Suprapubic skin (tissue), 4 donors: ENCODE data around the gene CCDC85B. TPM values are rescaled to one million over a fixed set of nuclear protein-coding genes. Genes with fewer than 3 reads are reported as not detected.

ENCODE experiments used
- DNase-seq, 2 donors: peaks; one replicate each; pipeline ENCODE4 v3.0.0-alpha.2; 2019; ENCODE audit warnings: low spot score in 2 of 2
- H3K27ac ChIP-seq: fragments of 200-600 bp; sonication (generic); one replicate; pipeline ENCODE4 v1.5.1; 2019
- H3K27me3 ChIP-seq: fragments of 200-600 bp; sonication (generic); one replicate; pipeline ENCODE4 v1.5.1; 2019
- H3K36me3 ChIP-seq: fragments of 200-600 bp; sonication (generic); one replicate; pipeline ENCODE4 v1.5.1; 2019
- H3K4me1 ChIP-seq: fragments of 200-600 bp; sonication (generic); one replicate; pipeline ENCODE4 v1.5.1; 2019
- H3K4me3 ChIP-seq: fragments of 200-600 bp; sonication (generic); one replicate; pipeline ENCODE4 v1.5.1; 2019; ENCODE audit warnings: mild to moderate bottlenecking
- H3K9me3 ChIP-seq: fragments of 200-600 bp; sonication (generic); one replicate; pipeline ENCODE4 v1.5.1; 2019
- EP300 ChIP-seq: sonication (generic); formaldehyde crosslinking; IDR thresholded peaks from one replicate; pipeline ENCODE4 v1.6.1; 2017; ENCODE audit warnings: antibody characterized with exemption
- POLR2A ChIP-seq, 2 donors: fragments of 450-650 bp; IDR thresholded peaks; one replicate each; pipeline ENCODE4 v1.6.1; 2017; ENCODE audit warnings: antibody characterized with exemption in 2 of 2, mild to moderate bottlenecking in 2 of 2, moderate library complexity in 2 of 2
- POLR2AphosphoS5 ChIP-seq, 3 donors: sonication (generic); formaldehyde crosslinking; IDR thresholded peaks; one replicate each; pipeline ENCODE4 v1.6.1; 2017; ENCODE audit warnings: antibody characterized with exemption in 3 of 3
- WGBS: methylation state at CpG from one replicate; pipeline ENCODE4 v1.1.5; 2018; 5-methylcytosine and 5-hydroxymethylcytosine counted together
- total RNA-seq, 4 donors: library from RNA; depleted of rRNA; stranded (reverse); fragments of >200 nt; gene quantifications; one replicate each; pipeline ENCODE4 v1.1.0, GENCODE V29; 2016
- TF ChIP-seq, protein P1 (sequence below), 2 donors: fragments of 200-600 bp in 1 of 2; fragments of 450-650 bp in 1 of 2; sonication (generic) in 1 of 2; IDR thresholded peaks; one replicate each; pipeline ENCODE4 v1.5.1; 2016 to 2019; ENCODE audit warnings: antibody characterized with exemption in 2 of 2, mild to moderate bottlenecking in 1 of 2, moderate library complexity in 1 of 2

Gene CCDC85B
- total RNA-seq, 4 donors from 2014 or later: 16.0 to 35.8 (median 28.0) TPM

DNA sequence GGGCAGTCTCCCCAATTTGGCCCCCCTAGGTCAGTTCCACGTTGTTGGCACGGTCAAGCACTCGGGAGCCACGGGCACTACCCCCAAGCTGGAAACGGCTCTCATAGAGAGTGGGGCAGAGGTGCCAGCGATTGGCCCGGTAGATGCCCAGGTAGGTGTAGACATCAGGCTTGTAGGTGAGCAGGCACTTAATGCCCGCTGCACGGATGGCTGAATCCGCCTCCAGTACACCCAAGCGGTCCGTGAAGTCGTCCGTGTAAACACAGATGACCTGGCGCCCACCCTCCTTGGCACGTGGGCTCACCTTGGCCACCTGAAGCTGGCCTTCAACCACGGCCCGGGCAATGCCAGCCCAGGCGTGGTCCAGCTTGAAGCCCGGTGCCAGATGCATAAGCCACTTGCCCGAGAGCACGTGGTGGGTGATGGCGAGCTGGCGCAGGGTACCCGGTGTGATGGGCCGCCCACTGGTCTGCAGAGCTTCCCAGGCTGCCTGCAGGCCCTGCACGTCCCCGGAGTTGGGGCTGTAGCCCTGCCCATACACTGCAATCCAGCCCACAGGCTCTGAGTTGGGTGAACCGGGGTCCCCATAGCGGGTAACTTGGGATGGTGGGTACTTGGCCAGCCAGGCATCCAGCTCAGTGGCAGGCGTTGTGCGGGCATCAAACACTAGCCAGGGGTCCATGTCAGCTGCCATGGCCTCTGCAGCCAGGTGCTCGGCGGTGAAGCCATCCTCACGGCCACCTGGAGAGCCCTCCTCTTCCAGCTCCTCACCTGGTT is 27.1 kb downstream of the CCDC85B start:
- peak in 1 of 2 donors; percentile 74 for DNase-seq
- peaks cover 10% of the 10 kb centered on the region for H3K36me3 ChIP-seq
- TF ChIP-seq POLR2AphosphoS5 (IDR thresholded peaks at IDR 0.05): no peak
- TF ChIP-seq, protein P1, sequence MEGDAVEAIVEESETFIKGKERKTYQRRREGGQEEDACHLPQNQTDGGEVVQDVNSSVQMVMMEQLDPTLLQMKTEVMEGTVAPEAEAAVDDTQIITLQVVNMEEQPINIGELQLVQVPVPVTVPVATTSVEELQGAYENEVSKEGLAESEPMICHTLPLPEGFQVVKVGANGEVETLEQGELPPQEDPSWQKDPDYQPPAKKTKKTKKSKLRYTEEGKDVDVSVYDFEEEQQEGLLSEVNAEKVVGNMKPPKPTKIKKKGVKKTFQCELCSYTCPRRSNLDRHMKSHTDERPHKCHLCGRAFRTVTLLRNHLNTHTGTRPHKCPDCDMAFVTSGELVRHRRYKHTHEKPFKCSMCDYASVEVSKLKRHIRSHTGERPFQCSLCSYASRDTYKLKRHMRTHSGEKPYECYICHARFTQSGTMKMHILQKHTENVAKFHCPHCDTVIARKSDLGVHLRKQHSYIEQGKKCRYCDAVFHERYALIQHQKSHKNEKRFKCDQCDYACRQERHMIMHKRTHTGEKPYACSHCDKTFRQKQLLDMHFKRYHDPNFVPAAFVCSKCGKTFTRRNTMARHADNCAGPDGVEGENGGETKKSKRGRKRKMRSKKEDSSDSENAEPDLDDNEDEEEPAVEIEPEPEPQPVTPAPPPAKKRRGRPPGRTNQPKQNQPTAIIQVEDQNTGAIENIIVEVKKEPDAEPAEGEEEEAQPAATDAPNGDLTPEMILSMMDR (IDR thresholded peaks at IDR 0.05): no peak
- no peak for TF ChIP-seq POLR2A (IDR thresholded peaks at IDR 0.05)
- TF ChIP-seq EP300: no peak
- peak overlapping the region; percentile 98 for H3K27ac ChIP-seq
- H3K4me3 ChIP-seq: peak overlapping the region; percentile 90
- H3K4me1 ChIP-seq: peaks cover 74% of the 10 kb centered on the region
- H3K27me3 ChIP-seq: no peaks in the 10 kb centered on the region
- no CpG with 5 or more reads among the region's 35 CpGs for WGBS
- H3K9me3 ChIP-seq: no peaks in the 10 kb centered on the region

- Histone ChIP-seq H3K9me3 (no peaks in the 10 kb centered on the region), H3K27me3 (no peaks in the 10 kb centered on the region), H3K27ac (peak within 1 kb of the TSS; percentile 98), H3K4me1 (peaks cover 71% of the 10 kb centered on the region), H3K4me3 (peak within 1 kb of the TSS; percentile 90), H3K36me3 (peaks cover 16% of the 10 kb centered on the region)
- TF ChIP-seq POLR2A (IDR thresholded peaks at IDR 0.05): peak in 1 of 2 donors; percentile 47
- no peak for TF ChIP-seq POLR2AphosphoS5 (IDR thresholded peaks at IDR 0.05)
- TF ChIP-seq, protein P1 (IDR thresholded peaks at IDR 0.05): no peak
- DNase-seq: peak; percentile 81 to 82
- WGBS: under 1% methylated on average over 29 of the region's 77 CpGs
Measured at GRCh38 chr11:65918211-65919140, 28.0 kb downstream of the CCDC85B start, which contains the start of gene C11orf68. TSS of gene C11orf68 (minus strand) at chr11:65919062. CDS start at chr11:65919031, 31 bp downstream.

GRCh38 chr11:65919141-65919572 is 28.7 kb downstream of the CCDC85B start, which contains the start of gene DRAP1:
TSS of gene DRAP1 (plus strand) at chr11:65919426. CDS start at chr11:65919502, 76 bp downstream.
- Histone ChIP-seq H3K9me3 (no peaks in the 10 kb centered on the region), H3K4me1 (peaks cover 67% of the 10 kb centered on the region), H3K27me3 (no peaks in the 10 kb centered on the region), H3K4me3 (peak within 1 kb of the TSS; percentile 90), H3K27ac (peak within 1 kb of the TSS; percentile 98), H3K36me3 (peaks cover 16% of the 10 kb centered on the region)
- WGBS: no CpG with 5 or more reads among the region's 59 CpGs
- peak; percentile 99 for DNase-seq
- TF ChIP-seq, protein P1 (IDR thresholded peaks at IDR 0.05): no peak
- TF ChIP-seq EP300 (no peak), POLR2A (IDR thresholded peaks at IDR 0.05) (peak in 1 of 2 donors; percentile 25), POLR2AphosphoS5 (IDR thresholded peaks at IDR 0.05) (peak in 2 of 3 donors; percentile 59 to 90)

GRCh38 chr11:65919573-65920371 is 29.3 kb downstream of the CCDC85B start:
- Histone ChIP-seq H3K27me3 (no peaks in the 10 kb centered on the region), H3K9me3 (no peaks in the 10 kb centered on the region), H3K4me3 (peak overlapping the region; percentile 90), H3K27ac (peak overlapping the region; percentile 98), H3K36me3 (peaks cover 21% of the 10 kb centered on the region), H3K4me1 (peaks cover 62% of the 10 kb centered on the region)
- TF ChIP-seq, protein P1 (IDR thresholded peaks at IDR 0.05): no peak
- TF ChIP-seq POLR2A (IDR thresholded peaks at IDR 0.05): no peak
- TF ChIP-seq POLR2AphosphoS5 (IDR thresholded peaks at IDR 0.05): no peak
- TF ChIP-seq EP300: no peak
- DNase-seq: peak; percentile 88 to 89
- WGBS: 2% methylated on average over 19 of the region's 60 CpGs
